Measurements from ENCODE around the gene OR2B6. TPM values are rescaled to one million over a fixed set of nuclear protein-coding genes. Genes with fewer than 3 reads are reported as not detected.

The OR2B6 gene
- total RNA-seq, 1 donor from 2014 or later: not detected

DNA sequence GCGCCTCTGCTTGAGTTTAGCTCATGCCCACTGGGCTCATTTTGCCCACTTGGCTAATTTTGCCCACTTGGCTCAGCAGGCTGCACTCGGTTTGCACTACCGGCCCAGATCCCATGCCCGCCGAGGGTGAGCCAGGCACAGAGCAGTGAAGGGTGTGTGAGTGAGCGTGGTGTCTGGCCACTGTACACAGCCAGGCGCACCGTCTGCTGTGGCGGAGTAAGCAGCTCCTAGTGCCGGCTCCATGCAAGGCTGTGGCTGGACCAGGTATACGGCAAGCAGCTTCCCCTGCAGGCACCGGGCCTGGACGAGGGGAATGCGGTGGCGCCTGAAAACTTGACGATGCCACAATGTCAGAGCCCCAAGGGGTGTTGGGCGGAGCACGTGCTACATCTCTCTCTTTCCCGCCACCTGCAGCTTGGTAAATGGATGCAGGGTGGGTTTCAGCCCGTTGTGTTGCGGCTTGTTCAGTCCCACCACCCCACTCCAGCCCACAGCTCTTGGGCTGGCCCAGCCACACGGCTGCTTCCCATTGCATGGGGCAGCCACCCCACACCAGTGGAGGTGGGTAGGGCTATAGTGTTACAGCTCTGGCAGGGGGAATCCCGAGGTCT lies 9.9 kb downstream of the OR2B6 start:
- TF ChIP-seq, protein P1, sequence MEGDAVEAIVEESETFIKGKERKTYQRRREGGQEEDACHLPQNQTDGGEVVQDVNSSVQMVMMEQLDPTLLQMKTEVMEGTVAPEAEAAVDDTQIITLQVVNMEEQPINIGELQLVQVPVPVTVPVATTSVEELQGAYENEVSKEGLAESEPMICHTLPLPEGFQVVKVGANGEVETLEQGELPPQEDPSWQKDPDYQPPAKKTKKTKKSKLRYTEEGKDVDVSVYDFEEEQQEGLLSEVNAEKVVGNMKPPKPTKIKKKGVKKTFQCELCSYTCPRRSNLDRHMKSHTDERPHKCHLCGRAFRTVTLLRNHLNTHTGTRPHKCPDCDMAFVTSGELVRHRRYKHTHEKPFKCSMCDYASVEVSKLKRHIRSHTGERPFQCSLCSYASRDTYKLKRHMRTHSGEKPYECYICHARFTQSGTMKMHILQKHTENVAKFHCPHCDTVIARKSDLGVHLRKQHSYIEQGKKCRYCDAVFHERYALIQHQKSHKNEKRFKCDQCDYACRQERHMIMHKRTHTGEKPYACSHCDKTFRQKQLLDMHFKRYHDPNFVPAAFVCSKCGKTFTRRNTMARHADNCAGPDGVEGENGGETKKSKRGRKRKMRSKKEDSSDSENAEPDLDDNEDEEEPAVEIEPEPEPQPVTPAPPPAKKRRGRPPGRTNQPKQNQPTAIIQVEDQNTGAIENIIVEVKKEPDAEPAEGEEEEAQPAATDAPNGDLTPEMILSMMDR (conservative IDR thresholded peaks at IDR 0.05; ENCODE audit: low read depth, low read length): no peak
- H3K4me3 ChIP-seq (ENCODE audit: low read depth, low read length): no peak overlapping the region
- no peak for DNase-seq (ENCODE audit: low read depth)

DNA sequence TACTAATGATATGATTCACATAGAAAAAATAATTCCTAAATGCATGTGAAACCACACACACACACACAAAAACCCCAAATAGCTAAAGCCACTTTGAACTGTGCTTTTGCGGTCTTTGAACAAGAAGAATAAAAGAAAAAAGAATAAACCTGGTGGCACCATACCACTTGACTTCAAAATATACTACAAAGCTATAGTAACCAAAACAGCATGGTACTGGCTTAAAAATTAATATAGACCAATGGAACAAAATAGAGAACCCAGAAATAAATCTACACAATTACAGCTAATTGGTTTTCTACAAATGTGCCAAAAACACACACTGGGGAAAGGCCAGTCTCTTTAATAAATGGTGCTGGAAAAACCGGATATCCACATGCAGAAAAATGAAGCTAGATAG lies 13.4 kb downstream of the OR2B6 start:
- no peak overlapping the region for H3K4me3 ChIP-seq (ENCODE audit: low read depth, low read length)
- DNase-seq (ENCODE audit: low read depth): no peak
- TF ChIP-seq, protein P1 (conservative IDR thresholded peaks at IDR 0.05; ENCODE audit: low read depth, low read length): no peak

DNA sequence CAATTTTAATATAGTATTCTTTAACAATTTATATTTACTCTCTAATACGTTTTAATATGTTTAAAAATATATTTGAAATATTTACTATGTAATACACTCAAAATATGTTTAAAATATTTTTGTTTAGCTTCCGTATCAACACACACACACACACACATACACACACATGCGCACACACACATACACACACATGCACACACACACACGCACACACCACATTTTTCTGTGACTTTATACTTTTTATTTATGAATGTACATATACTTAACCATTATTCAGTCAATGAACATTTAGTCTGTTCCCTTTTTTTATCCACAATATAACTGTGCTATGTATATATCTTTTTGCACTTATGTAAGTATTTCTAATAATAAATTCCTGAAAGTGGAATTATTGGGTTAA lies 15.7 kb downstream of the OR2B6 start:
- H3K4me3 ChIP-seq (ENCODE audit: low read depth, low read length): no peak overlapping the region
- DNase-seq (ENCODE audit: low read depth): no peak
- TF ChIP-seq, protein P1 (conservative IDR thresholded peaks at IDR 0.05; ENCODE audit: low read depth, low read length): no peak

DNA sequence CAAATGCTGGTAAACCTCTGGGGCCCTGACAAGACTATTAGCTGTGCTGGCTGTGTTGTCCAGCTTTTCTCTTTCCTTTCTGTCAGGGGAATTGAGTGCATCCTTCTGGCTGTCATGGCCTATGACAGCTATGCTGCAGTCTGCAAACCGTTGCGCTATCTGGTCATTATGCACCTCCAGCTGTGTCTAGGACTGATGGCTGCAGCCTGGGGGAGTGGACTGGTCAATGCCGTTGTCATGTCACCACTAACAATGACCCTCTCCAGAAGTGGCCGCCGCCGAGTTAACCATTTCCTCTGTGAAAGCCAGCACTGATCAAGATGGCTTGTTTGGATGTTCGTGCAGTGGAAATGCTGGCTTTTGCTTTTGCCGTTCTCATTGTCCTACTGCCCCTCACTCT lies 20.3 kb downstream of the OR2B6 start:
- DNase-seq (ENCODE audit: low read depth): no peak
- TF ChIP-seq, protein P1 (conservative IDR thresholded peaks at IDR 0.05; ENCODE audit: low read depth, low read length): no peak
- no peak overlapping the region for H3K4me3 ChIP-seq (ENCODE audit: low read depth, low read length)

DNA sequence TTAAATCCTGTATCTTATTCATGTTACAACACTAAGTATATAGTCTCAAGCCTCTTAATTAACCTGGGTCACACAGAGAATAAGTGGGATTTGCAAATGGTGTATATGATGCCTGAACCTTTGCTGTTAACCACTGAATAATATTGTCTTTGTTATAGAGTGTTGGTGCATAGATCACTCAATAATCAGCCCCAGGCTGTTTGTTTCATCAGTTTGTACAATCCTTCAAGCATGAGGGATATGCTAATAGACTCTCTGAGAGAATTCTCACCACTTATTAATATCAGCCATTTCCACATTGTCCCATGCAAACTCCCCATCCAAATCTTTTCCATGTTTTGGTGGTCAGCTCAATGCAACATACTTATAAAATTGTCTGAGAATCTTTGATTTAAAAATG lies 21.7 kb downstream of the OR2B6 start:
- no peak for DNase-seq (ENCODE audit: low read depth)
- TF ChIP-seq, protein P1 (conservative IDR thresholded peaks at IDR 0.05; ENCODE audit: low read depth, low read length): no peak
- no peak overlapping the region for H3K4me3 ChIP-seq (ENCODE audit: low read depth, low read length)

DNA sequence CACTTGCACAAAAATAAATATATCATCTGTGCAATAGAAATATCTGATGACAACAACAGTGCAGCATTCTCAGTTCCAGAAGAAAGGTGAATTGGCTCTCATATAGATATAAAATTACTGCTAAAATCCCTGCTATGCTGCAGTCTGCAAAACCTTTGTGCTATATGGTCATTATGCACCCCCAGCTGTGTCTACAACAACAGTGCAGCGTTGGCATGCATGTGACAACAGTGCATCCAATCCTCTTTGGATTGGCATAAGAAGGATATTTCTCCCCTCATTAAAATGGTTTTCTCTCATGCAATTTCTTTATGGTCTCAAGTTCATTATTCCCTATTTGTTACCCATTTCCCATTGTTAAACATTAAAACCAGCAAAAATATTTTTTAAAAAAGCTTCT lies 23.1 kb downstream of the OR2B6 start:
- no peak for DNase-seq (ENCODE audit: low read depth)

More for the DNA sequence above, 23.1 kb downstream of the OR2B6 start:
- no peak overlapping the region for H3K4me3 ChIP-seq (ENCODE audit: low read depth, low read length)
- TF ChIP-seq, protein P1 (conservative IDR thresholded peaks at IDR 0.05; ENCODE audit: low read depth, low read length): no peak

All from epithelial cell of proximal tubule (primary cell).